ENCODE measurements around the gene DNAJC25. TPM values are rescaled to one million over a fixed set of nuclear protein-coding genes. Genes with fewer than 3 reads are reported as not detected.

Gene DNAJC25
- total RNA-seq, 1 donor from 2014 or later: 12.2 TPM

GRCh38 chr9:111621895-111622480 lies 9.1 kb upstream of the DNAJC25 start:
- Mint-ChIP-seq H3K4me1 (ENCODE audit: low read depth, unreplicated experiment) (no peaks in the 10 kb centered on the region), H3K4me3 (ENCODE audit: unreplicated experiment) (no peak overlapping the region), H3K9me3 (ENCODE audit: unreplicated experiment) (no peaks in the 10 kb centered on the region), H3K27me3 (ENCODE audit: low read depth, unreplicated experiment) (no peaks in the 10 kb centered on the region), H3K27ac (ENCODE audit: unreplicated experiment) (no peak overlapping the region), H3K36me3 (ENCODE audit: low read depth, unreplicated experiment) (no peaks in the 10 kb centered on the region)
- FAIRE-seq: no peak
- Histone ChIP-seq H3K27me3 (ENCODE audit: insufficient read depth, low read length) (no peaks in the 10 kb centered on the region), H3K4me1 (ENCODE audit: insufficient read depth, low read length) (no peaks in the 10 kb centered on the region), H4K20me1 (ENCODE audit: insufficient read depth, low read length) (no peaks in the 10 kb centered on the region), H3K79me2 (ENCODE audit: insufficient read depth, low read length) (no peaks in the 10 kb centered on the region), H3K36me3 (ENCODE audit: insufficient read depth, low read length) (no peaks in the 10 kb centered on the region), H3K27ac (ENCODE audit: low read depth, low read length) (no peak overlapping the region), H3K4me3 (ENCODE audit: insufficient read depth, low read depth, low read length) (no peak overlapping the region), H3K9ac (ENCODE audit: low read length) (no peak overlapping the region), H3K4me2 (ENCODE audit: low read length) (no peak overlapping the region), H2AFZ (ENCODE audit: low read depth, low read length) (no peak overlapping the region), H3K9me3 (ENCODE audit: insufficient read depth, low read depth, low read length) (no peaks in the 10 kb centered on the region)
- no peak for DNase-seq (ENCODE audit: low read depth)
- TF ChIP-seq CTCF (IDR thresholded peaks at IDR 0.05; ENCODE audit: insufficient read depth, low read depth, low read length) (peak; percentile 99), EZH2 (IDR thresholded peaks at IDR 0.05; ENCODE audit: insufficient read depth, low read length) (no peak)

GRCh38 chr9:111622626-111623025 lies 8.5 kb upstream of the DNAJC25 start:
- Histone ChIP-seq H4K20me1 (ENCODE audit: insufficient read depth, low read length) (no peaks in the 10 kb centered on the region), H3K9me3 (ENCODE audit: insufficient read depth, low read depth, low read length) (no peaks in the 10 kb centered on the region), H3K79me2 (ENCODE audit: insufficient read depth, low read length) (no peaks in the 10 kb centered on the region), H3K4me2 (ENCODE audit: low read length) (no peak overlapping the region), H3K27me3 (ENCODE audit: insufficient read depth, low read length) (no peaks in the 10 kb centered on the region), H3K4me3 (ENCODE audit: insufficient read depth, low read depth, low read length) (no peak overlapping the region), H3K27ac (ENCODE audit: low read depth, low read length) (no peak overlapping the region), H3K36me3 (ENCODE audit: insufficient read depth, low read length) (no peaks in the 10 kb centered on the region), H3K9ac (ENCODE audit: low read length) (no peak overlapping the region), H2AFZ (ENCODE audit: low read depth, low read length) (no peak overlapping the region), H3K4me1 (ENCODE audit: insufficient read depth, low read length) (no peaks in the 10 kb centered on the region)
- FAIRE-seq (no peak), DNase-seq (ENCODE audit: low read depth) (peak; percentile 52)
- H3K4me1 Mint-ChIP-seq (ENCODE audit: low read depth, unreplicated experiment): no peaks in the 10 kb centered on the region
- TF ChIP-seq CTCF (IDR thresholded peaks at IDR 0.05; ENCODE audit: insufficient read depth, low read depth, low read length) (no peak), EZH2 (IDR thresholded peaks at IDR 0.05; ENCODE audit: insufficient read depth, low read length) (no peak)
- no peaks in the 10 kb centered on the region for H3K9me3 Mint-ChIP-seq (ENCODE audit: unreplicated experiment)
- H3K36me3 Mint-ChIP-seq (ENCODE audit: low read depth, unreplicated experiment): no peaks in the 10 kb centered on the region
- H3K4me3 Mint-ChIP-seq (ENCODE audit: unreplicated experiment): no peak overlapping the region
- H3K27me3 Mint-ChIP-seq (ENCODE audit: low read depth, unreplicated experiment): no peaks in the 10 kb centered on the region
- H3K27ac Mint-ChIP-seq (ENCODE audit: unreplicated experiment): no peak overlapping the region

GRCh38 chr9:111627260-111627963 lies 3.7 kb upstream of the DNAJC25 start:
- no peak overlapping the region for H3K4me2 ChIP-seq (ENCODE audit: low read length)
- TF ChIP-seq CTCF (IDR thresholded peaks at IDR 0.05; ENCODE audit: insufficient read depth, low read depth, low read length): no peak
- Mint-ChIP-seq H3K4me1 (ENCODE audit: low read depth, unreplicated experiment) (peaks cover 2% of the 10 kb centered on the region), H3K36me3 (ENCODE audit: low read depth, unreplicated experiment) (no peaks in the 10 kb centered on the region), H3K27me3 (ENCODE audit: low read depth, unreplicated experiment) (no peaks in the 10 kb centered on the region), H3K9me3 (ENCODE audit: unreplicated experiment) (no peaks in the 10 kb centered on the region), H3K27ac (ENCODE audit: unreplicated experiment) (peak overlapping the region; percentile 66), H3K4me3 (ENCODE audit: unreplicated experiment) (no peak overlapping the region)
- peaks cover 8% of the 10 kb centered on the region for H4K20me1 ChIP-seq (ENCODE audit: insufficient read depth, low read length)
- H3K4me1 ChIP-seq (ENCODE audit: insufficient read depth, low read length): peaks cover 4% of the 10 kb centered on the region
- no peak overlapping the region for H3K9ac ChIP-seq (ENCODE audit: low read length)
- no peak overlapping the region for H2AFZ ChIP-seq (ENCODE audit: low read depth, low read length)
- DNase-seq (ENCODE audit: low read depth) (no peak), FAIRE-seq (no peak)
- H3K36me3 ChIP-seq (ENCODE audit: insufficient read depth, low read length): no peaks in the 10 kb centered on the region
- H3K27ac ChIP-seq (ENCODE audit: low read depth, low read length): no peak overlapping the region
- no peaks in the 10 kb centered on the region for H3K27me3 ChIP-seq (ENCODE audit: insufficient read depth, low read length)
- H3K79me2 ChIP-seq (ENCODE audit: insufficient read depth, low read length): peaks cover 12% of the 10 kb centered on the region
- no peaks in the 10 kb centered on the region for H3K9me3 ChIP-seq (ENCODE audit: insufficient read depth, low read depth, low read length)
- H3K4me3 ChIP-seq (ENCODE audit: insufficient read depth, low read depth, low read length): no peak overlapping the region
